ENCODE results near the gene SMARCA2.

DNA sequence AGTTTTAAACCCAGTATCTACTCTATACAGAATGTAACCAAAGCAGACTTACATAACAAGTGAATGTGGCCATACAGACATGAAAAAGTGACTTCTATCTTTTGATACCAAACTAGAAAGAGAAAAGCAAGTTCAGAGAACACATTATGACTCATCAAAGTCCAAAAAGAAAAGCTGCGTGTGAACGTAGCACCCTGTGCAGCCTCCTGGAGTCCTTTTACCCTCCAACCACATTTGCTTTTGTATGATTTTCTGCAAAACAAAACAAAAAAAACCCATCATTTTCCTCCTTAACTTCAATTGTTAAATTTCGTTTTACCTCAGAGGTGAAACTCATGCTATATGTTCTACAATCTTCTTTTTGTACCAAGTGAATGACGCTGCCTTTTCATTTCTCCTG, 2.8 kb upstream of the SMARCA2 start:
- TF ChIP-seq, protein P1, sequence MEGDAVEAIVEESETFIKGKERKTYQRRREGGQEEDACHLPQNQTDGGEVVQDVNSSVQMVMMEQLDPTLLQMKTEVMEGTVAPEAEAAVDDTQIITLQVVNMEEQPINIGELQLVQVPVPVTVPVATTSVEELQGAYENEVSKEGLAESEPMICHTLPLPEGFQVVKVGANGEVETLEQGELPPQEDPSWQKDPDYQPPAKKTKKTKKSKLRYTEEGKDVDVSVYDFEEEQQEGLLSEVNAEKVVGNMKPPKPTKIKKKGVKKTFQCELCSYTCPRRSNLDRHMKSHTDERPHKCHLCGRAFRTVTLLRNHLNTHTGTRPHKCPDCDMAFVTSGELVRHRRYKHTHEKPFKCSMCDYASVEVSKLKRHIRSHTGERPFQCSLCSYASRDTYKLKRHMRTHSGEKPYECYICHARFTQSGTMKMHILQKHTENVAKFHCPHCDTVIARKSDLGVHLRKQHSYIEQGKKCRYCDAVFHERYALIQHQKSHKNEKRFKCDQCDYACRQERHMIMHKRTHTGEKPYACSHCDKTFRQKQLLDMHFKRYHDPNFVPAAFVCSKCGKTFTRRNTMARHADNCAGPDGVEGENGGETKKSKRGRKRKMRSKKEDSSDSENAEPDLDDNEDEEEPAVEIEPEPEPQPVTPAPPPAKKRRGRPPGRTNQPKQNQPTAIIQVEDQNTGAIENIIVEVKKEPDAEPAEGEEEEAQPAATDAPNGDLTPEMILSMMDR (IDR thresholded peaks at IDR 0.05), result no peak
- no peak for TF ChIP-seq POLR2AphosphoS5 (IDR thresholded peaks at IDR 0.05)

Data from upper lobe of left lung (tissue), 4 donors.